Gastroesophageal sphincter (tissue), 4 donors: Measurements from ENCODE around the gene ZNF37A. TPM values are rescaled to one million over a fixed set of nuclear protein-coding genes. Genes with fewer than 3 reads are reported as not detected.

Source experiments
- ATAC-seq: fragments of 150-250 bp; one replicate; pipeline ENCODE4 v1.9.1; 2016; ENCODE audit warnings: mild to moderate bottlenecking, moderate library complexity
- H3K27ac ChIP-seq, 4 donors: fragments of 200-600 bp; sonication (generic) in 3 of 4; 1 replicate in 3 of 4; 2 replicates in 1 of 4; pipeline ENCODE4 v1.5.1; 2016 to 2019
- H3K27me3 ChIP-seq: fragments of 200-600 bp; sonication (generic); one replicate; pipeline ENCODE4 v1.5.1; 2019
- H3K36me3 ChIP-seq, 2 donors: fragments of 200-600 bp; sonication (generic); one replicate each; pipeline ENCODE4 v1.5.1; 2019; ENCODE audit warnings: control low read depth in 1 of 2
- H3K4me1 ChIP-seq, 3 donors: fragments of 200-600 bp; sonication (generic); 1 replicate in 2 of 3; 2 replicates in 1 of 3; pipeline ENCODE4 v1.5.1; 2016 to 2019; ENCODE audit warnings: control low read depth in 2 of 3
- H3K4me3 ChIP-seq, 2 donors: fragments of 200-600 bp; sonication (generic); one replicate each; pipeline ENCODE4 v1.5.1; 2019; ENCODE audit warnings: mild to moderate bottlenecking in 1 of 2, moderate library complexity in 1 of 2
- H3K9me3 ChIP-seq, 3 donors: fragments of 200-600 bp; sonication (generic); one replicate each; pipeline ENCODE4 v1.5.1; 2017 to 2019; ENCODE audit warnings: control low read depth in 2 of 3
- CTCF ChIP-seq, 4 experiments: fragments of 200-600 bp in 2 of 4; fragments of 450-650 bp in 2 of 4; sonication (generic) in 1 of 4; IDR thresholded peaks; one replicate each; pipeline ENCODE4 v1.5.1; 2017 to 2019; ENCODE audit warnings: antibody characterized with exemption in 4 of 4, mild to moderate bottlenecking in 2 of 4, moderate library complexity in 2 of 4
- EP300 ChIP-seq: sonication (generic); formaldehyde crosslinking; IDR thresholded peaks from one replicate; pipeline ENCODE4 v1.6.1; 2017; ENCODE audit warnings: antibody characterized with exemption, mild to moderate bottlenecking
- POLR2A ChIP-seq, 2 donors: fragments of 450-650 bp; IDR thresholded peaks; one replicate each; pipeline ENCODE4 v1.6.1; 2017; ENCODE audit warnings: antibody characterized with exemption in 2 of 2, mild to moderate bottlenecking in 2 of 2, moderate library complexity in 1 of 2
- POLR2AphosphoS5 ChIP-seq: sonication (generic); formaldehyde crosslinking; IDR thresholded peaks from one replicate; pipeline ENCODE4 v1.6.1; 2017; ENCODE audit warnings: antibody characterized with exemption
- WGBS, 2 donors: methylation state at CpG; one replicate each; pipeline ENCODE4 v1.1.5; 2018; ENCODE audit warnings: low coverage in 1 of 2; 5-methylcytosine and 5-hydroxymethylcytosine counted together
- total RNA-seq, 4 donors: library from RNA; depleted of rRNA; stranded (reverse); fragments of >200 nt; gene quantifications; one replicate each; pipeline ENCODE4 v1.1.0, GENCODE V29; 2016

Gene ZNF37A
- total RNA-seq, 4 donors from 2014 or later, result 15.3 to 30.6 (median 22.5) TPM

GRCh38 chr10:38118072-38118807 lies 24.1 kb downstream of the ZNF37A start:
- peaks cover 24 to 66% of the 10 kb centered on the region in 2 donors for H3K36me3 ChIP-seq
- WGBS, 2 donors, result 90 to 94% methylated on average over 3 of the region's 3 CpGs
- H3K4me1 ChIP-seq, result no peaks in the 10 kb centered on the region
- TF ChIP-seq POLR2AphosphoS5, result no peak
- no peak for TF ChIP-seq EP300
- no peak for TF ChIP-seq POLR2A (IDR thresholded peaks at IDR 0.05)
- H3K9me3 ChIP-seq, result peaks cover 9 to 100% (median 26%) of the 10 kb centered on the region in 3 donors
- H3K4me3 ChIP-seq, result no peak overlapping the region
- no peak for ATAC-seq
- H3K27me3 ChIP-seq, result no peaks in the 10 kb centered on the region
- no peak overlapping the region for H3K27ac ChIP-seq

- TF ChIP-seq EP300, result no peak
- TF ChIP-seq POLR2AphosphoS5, result no peak
- TF ChIP-seq POLR2A (IDR thresholded peaks at IDR 0.05), result no peak
- TF ChIP-seq CTCF (IDR thresholded peaks at IDR 0.05), result no peak
- no peak overlapping the region for H3K4me3 ChIP-seq
- 100% methylated on average over 1 of the region's 1 CpG; no CpG with 5 or more reads in 1 of the 2 donors for WGBS, 2 donors
- no peaks in the 10 kb centered on the region for H3K4me1 ChIP-seq
- no peak overlapping the region for H3K27ac ChIP-seq
- no peaks in the 10 kb centered on the region for H3K27me3 ChIP-seq
- H3K9me3 ChIP-seq, result peaks cover 9 to 100% (median 26%) of the 10 kb centered on the region in 3 donors
- peaks cover 24 to 58% of the 10 kb centered on the region in 2 donors for H3K36me3 ChIP-seq
- no peak for ATAC-seq
These were observed 24.9 kb downstream of the ZNF37A start for GRCh38 chr10:38119038-38119437.

GRCh38 chr10:38127812-38128211 lies 33.7 kb downstream of the ZNF37A start:
- H3K27ac ChIP-seq, result no peak overlapping the region
- no peak for TF ChIP-seq CTCF (IDR thresholded peaks at IDR 0.05)
- TF ChIP-seq EP300, result no peak
- no peak for TF ChIP-seq POLR2AphosphoS5
- no peak for TF ChIP-seq POLR2A (IDR thresholded peaks at IDR 0.05)
- ATAC-seq, result no peak
- no peak overlapping the region for H3K4me3 ChIP-seq
- H3K4me1 ChIP-seq, result no peaks in the 10 kb centered on the region
- 90 to 100% methylated on average over 2 of the region's 2 CpGs for WGBS, 2 donors
- no peaks in the 10 kb centered on the region for H3K27me3 ChIP-seq
- peaks cover 0 to 7% of the 10 kb centered on the region in 2 donors for H3K36me3 ChIP-seq
- peaks cover 0 to 99% (median 0%) of the 10 kb centered on the region in 3 donors for H3K9me3 ChIP-seq

GRCh38 chr10:38143587-38143986 lies 49.5 kb downstream of the ZNF37A start:
- TF ChIP-seq CTCF (IDR thresholded peaks at IDR 0.05), result no peak
- no peak for TF ChIP-seq POLR2AphosphoS5
- no peak for TF ChIP-seq POLR2A (IDR thresholded peaks at IDR 0.05)
- no peak for TF ChIP-seq EP300
- Histone ChIP-seq H3K4me3 (no peak overlapping the region), H3K36me3 (peaks cover 0 to 39% of the 10 kb centered on the region in 2 donors), H3K4me1 (no peaks in the 10 kb centered on the region), H3K27ac (no peak overlapping the region), H3K9me3 (peaks cover 0 to 66% (median 0%) of the 10 kb centered on the region in 3 donors), H3K27me3 (no peaks in the 10 kb centered on the region)
- WGBS, 2 donors, result no CpG with 5 or more reads among the region's 1 CpG
- no peak for ATAC-seq

- ATAC-seq, result no peak
- peaks cover 0 to 14% of the 10 kb centered on the region in 2 donors for H3K36me3 ChIP-seq
- no peaks in the 10 kb centered on the region for H3K4me1 ChIP-seq
- no peak overlapping the region for H3K27ac ChIP-seq
- H3K27me3 ChIP-seq, result no peaks in the 10 kb centered on the region
- WGBS, 2 donors, result 84 to 86% methylated on average over 7 to 10 of the region's 11 CpGs
- H3K4me3 ChIP-seq, result no peak overlapping the region
- TF ChIP-seq CTCF (IDR thresholded peaks at IDR 0.05) (no peak), POLR2A (IDR thresholded peaks at IDR 0.05) (no peak), EP300 (no peak), POLR2AphosphoS5 (no peak)
- H3K9me3 ChIP-seq, result peaks cover 0 to 83% (median 0%) of the 10 kb centered on the region in 3 donors
These were observed 52.6 kb downstream of the ZNF37A start for GRCh38 chr10:38146579-38147333.
